GM10266 (cell line): Measurements from ENCODE around the gene KIF17.

Experiments used
- DNase-seq: peaks from one replicate; pipeline ENCODE4 v3.0.0; 2012; ENCODE audit errors: extremely low spot score
- TF ChIP-seq, protein P1 (sequence below): IDR thresholded peaks from 2 replicates; pipeline ENCODE4 v1.5.1; 2012; ENCODE audit warnings: mild to moderate bottlenecking, low read depth; ENCODE audit not compliant: control insufficient read depth, insufficient read depth; ENCODE audit errors: missing control alignments

Gene KIF17

DNA sequence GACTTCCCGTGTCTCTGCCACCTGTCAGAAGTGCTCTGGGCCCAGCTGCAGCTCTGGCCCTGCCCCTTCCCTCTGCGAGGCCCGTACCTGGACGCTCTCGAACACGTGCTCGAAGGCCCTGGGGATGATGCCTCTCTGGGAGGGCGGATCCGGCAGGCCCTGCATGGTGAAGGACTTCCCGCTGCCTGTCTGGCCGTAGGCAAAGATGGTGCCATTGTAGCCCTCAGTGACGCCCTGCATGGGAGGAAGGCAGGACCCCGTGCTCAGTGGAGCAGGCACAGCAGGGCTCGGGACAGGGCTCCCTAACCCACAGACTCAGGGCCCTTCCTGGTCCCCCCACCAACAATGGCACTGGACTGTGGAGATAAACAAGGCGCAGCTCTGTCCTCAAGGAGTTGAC lies 2.4 kb downstream of the KIF17 start:
- TF ChIP-seq, protein P1, sequence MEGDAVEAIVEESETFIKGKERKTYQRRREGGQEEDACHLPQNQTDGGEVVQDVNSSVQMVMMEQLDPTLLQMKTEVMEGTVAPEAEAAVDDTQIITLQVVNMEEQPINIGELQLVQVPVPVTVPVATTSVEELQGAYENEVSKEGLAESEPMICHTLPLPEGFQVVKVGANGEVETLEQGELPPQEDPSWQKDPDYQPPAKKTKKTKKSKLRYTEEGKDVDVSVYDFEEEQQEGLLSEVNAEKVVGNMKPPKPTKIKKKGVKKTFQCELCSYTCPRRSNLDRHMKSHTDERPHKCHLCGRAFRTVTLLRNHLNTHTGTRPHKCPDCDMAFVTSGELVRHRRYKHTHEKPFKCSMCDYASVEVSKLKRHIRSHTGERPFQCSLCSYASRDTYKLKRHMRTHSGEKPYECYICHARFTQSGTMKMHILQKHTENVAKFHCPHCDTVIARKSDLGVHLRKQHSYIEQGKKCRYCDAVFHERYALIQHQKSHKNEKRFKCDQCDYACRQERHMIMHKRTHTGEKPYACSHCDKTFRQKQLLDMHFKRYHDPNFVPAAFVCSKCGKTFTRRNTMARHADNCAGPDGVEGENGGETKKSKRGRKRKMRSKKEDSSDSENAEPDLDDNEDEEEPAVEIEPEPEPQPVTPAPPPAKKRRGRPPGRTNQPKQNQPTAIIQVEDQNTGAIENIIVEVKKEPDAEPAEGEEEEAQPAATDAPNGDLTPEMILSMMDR = no peak

GRCh38 chr1:20713440-20713839 lies 4.4 kb downstream of the KIF17 start:
- TF ChIP-seq, protein P1 = no peak
- DNase-seq = no peak

More for the DNA sequence above, 2.4 kb downstream of the KIF17 start:
- DNase-seq = no peak

DNA sequence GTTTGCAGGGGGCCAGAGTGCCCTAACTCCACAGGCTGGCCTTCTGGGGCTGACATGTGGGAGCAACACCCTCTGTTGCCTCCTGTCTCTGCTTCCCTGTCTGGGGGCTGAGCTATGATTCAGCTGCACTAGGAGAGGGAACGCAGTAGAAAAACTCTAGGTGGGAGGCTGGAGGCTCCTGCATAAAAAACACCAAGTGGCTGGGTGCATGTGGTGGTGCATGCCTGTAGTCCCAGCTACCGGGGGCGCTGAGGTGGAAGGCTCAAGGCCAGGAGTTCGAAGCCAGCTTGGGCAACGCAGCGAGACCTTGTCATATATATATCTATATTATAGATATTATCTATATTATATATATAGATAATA lies 5.6 kb downstream of the KIF17 start:
- TF ChIP-seq, protein P1 = no peak
- DNase-seq = no peak

GRCh38 chr1:20711285-20712214 lies 6.3 kb downstream of the KIF17 start:
- TF ChIP-seq, protein P1 = no peak
- no peak for DNase-seq

- TF ChIP-seq, protein P1 = no peak
- DNase-seq = no peak
Measured at GRCh38 chr1:20710469-20711284, 7.1 kb downstream of the KIF17 start.

- TF ChIP-seq, protein P1 = no peak
- DNase-seq = no peak
Measured at GRCh38 chr1:20709868-20710267, 7.9 kb downstream of the KIF17 start.
